CD4-positive, CD25-positive, alpha-beta regulatory T cell (primary cell): ENCODE data around the gene DIP2B. TPM values are rescaled to one million over a fixed set of nuclear protein-coding genes. Genes with fewer than 3 reads are reported as not detected.

Experiments
- ATAC-seq, 2 donors: fragments of 150-1000 bp; cut with Tn5 transposase; one replicate each; pipeline ENCODE4 v1.10.0; 2021; ENCODE audit warnings: low read depth in 2 of 2, moderate number of reproducible peaks in 2 of 2, moderate library complexity in 1 of 2
- DNase-seq, 3 donors: peaks; one replicate each; pipeline versions ENCODE4 v3.0.0 to v3.0.0-alpha.2; 2012 to 2022; ENCODE audit warnings: mixed read lengths in 1 of 3
- H3K27ac ChIP-seq: one replicate; pipeline ENCODE4 v1.7.0; 2013; ENCODE audit warnings: mild to moderate bottlenecking, low read length; ENCODE audit not compliant: insufficient read depth, poor library complexity, severe bottlenecking
- H3K27me3 ChIP-seq: one replicate; pipeline ENCODE4 v1.7.0; 2013; ENCODE audit warnings: low read length; ENCODE audit not compliant: control insufficient read depth, insufficient read depth
- H3K36me3 ChIP-seq: one replicate; pipeline ENCODE4 v1.7.0; 2013; ENCODE audit warnings: mild to moderate bottlenecking, low read length, moderate library complexity; ENCODE audit not compliant: control insufficient read depth, insufficient read depth
- H3K4me1 ChIP-seq: 2 replicates; pipeline ENCODE4 v1.7.0; 2013; ENCODE audit warnings: mild to moderate bottlenecking, low read length; ENCODE audit not compliant: insufficient read depth, control insufficient read depth, poor library complexity, severe bottlenecking
- H3K4me3 ChIP-seq: one replicate; pipeline ENCODE4 v1.7.0; 2013; ENCODE audit warnings: low read depth, mild to moderate bottlenecking, low read length, moderate library complexity
- H3K9me3 ChIP-seq, 2 experiments: 1 replicate in 1 of 2; 2 replicates in 1 of 2; pipeline ENCODE4 v1.7.0; 2013; ENCODE audit warnings: low read length in 2 of 2, mild to moderate bottlenecking in 1 of 2, moderate library complexity in 1 of 2; ENCODE audit not compliant: control insufficient read depth in 2 of 2
- H3K27ac Mint-ChIP-seq, 3 donors: one replicate each; pipeline ENCODE4 v1.8.0; 2020 to 2022; ENCODE audit warnings: mild to moderate bottlenecking in 3 of 3, mixed read lengths in 3 of 3, moderate library complexity in 2 of 3
- H3K27me3 Mint-ChIP-seq: one replicate; pipeline ENCODE4 v1.8.0; 2022; ENCODE audit warnings: mild to moderate bottlenecking, mixed read lengths
- H3K36me3 Mint-ChIP-seq: one replicate; pipeline ENCODE4 v1.8.0; 2020; ENCODE audit warnings: mixed read lengths
- H3K4me1 Mint-ChIP-seq, 4 donors: one replicate each; pipeline ENCODE4 v1.8.0; 2020 to 2022; ENCODE audit warnings: mixed read lengths in 4 of 4, mild to moderate bottlenecking in 1 of 4
- H3K4me3 Mint-ChIP-seq, 4 donors: one replicate each; pipeline ENCODE4 v1.8.0; 2020 to 2022; ENCODE audit warnings: mild to moderate bottlenecking in 4 of 4, mixed read lengths in 4 of 4, moderate library complexity in 3 of 4
- H3K9me3 Mint-ChIP-seq, 7 donors: one replicate each; pipeline ENCODE4 v1.8.0; 2020 to 2022; ENCODE audit warnings: mixed read lengths in 7 of 7, mild to moderate bottlenecking in 3 of 7, moderate library complexity in 2 of 7
- polyA plus RNA-seq, 4 donors: library from polyadenylated mRNA; unstranded; fragments of 300-500 nt; fragmentation: Illumina TruSeq; gene quantifications; one replicate each; pipeline ENCODE4 v1.2.3, GENCODE V29; 2021
- total RNA-seq: library from RNA; stranded (reverse); gene quantifications from one replicate; pipeline ENCODE4 v1.2.3, GENCODE V29; 2022

DIP2B gene
- total and polyA plus RNA-seq, 5 donors from 2014 or later = 12.2 to 47.5 (median 15.2) TPM

DNA sequence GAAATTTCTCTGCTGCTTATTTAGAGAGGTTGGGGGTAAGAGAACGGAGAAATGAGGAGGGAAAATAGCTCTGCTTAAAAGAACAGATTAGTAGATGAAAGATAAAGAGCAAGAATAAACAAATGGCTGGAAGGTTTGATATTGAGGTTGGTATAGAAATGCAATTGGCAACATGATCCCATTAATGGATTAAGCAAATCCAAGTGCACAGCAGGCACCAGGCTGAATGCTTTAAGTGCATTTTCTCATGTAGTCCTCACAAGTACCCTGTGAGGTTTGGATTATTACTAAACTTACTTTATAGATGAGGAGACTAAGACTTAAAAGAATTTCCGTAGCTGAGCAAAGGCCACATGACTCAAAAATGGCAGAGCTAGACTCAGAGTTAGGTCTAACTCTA lies 182.2 kb downstream of the DIP2B start:
- no peak overlapping the region for H3K27ac ChIP-seq
- Mint-ChIP-seq H3K27me3 (no peaks in the 10 kb centered on the region), H3K4me1 (peaks cover 0 to 2% (median 0%) of the 10 kb centered on the region in 4 donors), H3K4me3 (no peak overlapping the region), H3K36me3 (peaks cover 36% of the 10 kb centered on the region), H3K9me3 (no peaks in the 10 kb centered on the region), H3K27ac (peak overlapping the region in 2 of 3 donors; percentile 29 to 95)
- ATAC-seq = no peak
- no peaks in the 10 kb centered on the region for H3K9me3 ChIP-seq
- no peak overlapping the region for H3K4me3 ChIP-seq
- H3K4me1 ChIP-seq = no peaks in the 10 kb centered on the region
- DNase-seq = no peak
- no peaks in the 10 kb centered on the region for H3K27me3 ChIP-seq
- peaks cover 81% of the 10 kb centered on the region for H3K36me3 ChIP-seq

DNA sequence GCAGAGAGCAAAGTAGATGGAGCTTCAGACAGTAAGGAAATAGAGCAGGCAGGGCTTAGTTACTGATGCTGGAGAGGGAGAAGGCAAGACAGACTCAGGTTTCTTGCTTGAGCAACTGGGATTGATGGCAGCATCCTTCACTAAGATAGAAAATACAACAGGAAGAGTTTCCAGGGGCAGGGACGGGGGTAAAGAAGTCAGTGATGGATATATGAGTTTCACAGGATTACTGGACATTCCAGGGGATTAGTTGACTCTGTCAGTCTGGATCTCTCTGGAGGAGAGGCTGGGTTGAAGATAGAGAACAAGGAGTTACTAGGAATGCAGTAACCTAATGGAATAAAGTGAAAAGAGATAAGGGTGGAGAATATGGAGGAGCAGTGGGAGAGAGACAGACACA lies 184.7 kb downstream of the DIP2B start:
- H3K27me3 Mint-ChIP-seq = no peaks in the 10 kb centered on the region
- peaks cover 0 to 2% (median 0%) of the 10 kb centered on the region in 4 donors for H3K4me1 Mint-ChIP-seq
- H3K4me3 Mint-ChIP-seq = no peak overlapping the region
- H3K27ac Mint-ChIP-seq = peak overlapping the region in 2 of 3 donors; percentile 40 to 76
- no peak overlapping the region for H3K27ac ChIP-seq
- peaks cover 83% of the 10 kb centered on the region for H3K36me3 ChIP-seq
- H3K9me3 ChIP-seq = no peaks in the 10 kb centered on the region
- ATAC-seq (no peak), DNase-seq (no peak)
- peaks cover 38% of the 10 kb centered on the region for H3K36me3 Mint-ChIP-seq
- H3K27me3 ChIP-seq = no peaks in the 10 kb centered on the region
- H3K4me3 ChIP-seq = no peak overlapping the region
- no peaks in the 10 kb centered on the region for H3K9me3 Mint-ChIP-seq
- H3K4me1 ChIP-seq = no peaks in the 10 kb centered on the region

DNA sequence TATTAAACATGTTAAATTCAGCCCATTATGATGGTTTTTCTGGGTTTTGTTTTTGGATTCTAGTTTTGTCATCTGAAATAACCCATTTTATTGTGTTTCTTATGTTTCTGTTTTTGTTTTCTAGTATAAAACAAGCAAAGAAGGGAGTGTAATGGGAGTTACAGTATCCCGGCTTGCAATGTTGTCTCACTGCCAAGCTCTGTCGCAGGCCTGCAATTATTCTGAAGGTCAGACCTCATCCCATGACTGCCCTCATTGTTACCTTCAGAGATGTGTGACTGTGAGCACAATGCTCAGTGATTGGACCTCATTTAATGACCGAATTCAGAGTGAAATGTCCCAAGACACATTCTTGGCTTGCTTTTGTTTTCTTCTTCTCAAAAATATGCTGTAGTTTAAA lies 186.1 kb downstream of the DIP2B start:
- H3K27me3 Mint-ChIP-seq = no peaks in the 10 kb centered on the region
- no peaks in the 10 kb centered on the region for H3K9me3 Mint-ChIP-seq
- H3K27me3 ChIP-seq = no peaks in the 10 kb centered on the region
- H3K4me3 Mint-ChIP-seq = no peak overlapping the region
- H3K27ac Mint-ChIP-seq = peak overlapping the region in 1 of 3 donors; percentile 26
- no peaks in the 10 kb centered on the region for H3K9me3 ChIP-seq
- peaks cover 0 to 2% (median 0%) of the 10 kb centered on the region in 4 donors for H3K4me1 Mint-ChIP-seq
- ATAC-seq (no peak), DNase-seq (no peak)
- no peak overlapping the region for H3K4me3 ChIP-seq
- H3K36me3 ChIP-seq = peaks cover 82% of the 10 kb centered on the region
- no peaks in the 10 kb centered on the region for H3K4me1 ChIP-seq
- H3K36me3 Mint-ChIP-seq = peaks cover 45% of the 10 kb centered on the region
- no peak overlapping the region for H3K27ac ChIP-seq

- H3K27ac ChIP-seq = no peak overlapping the region
- H3K4me3 Mint-ChIP-seq = no peak overlapping the region
- no peaks in the 10 kb centered on the region for H3K4me1 ChIP-seq
- no peak overlapping the region for H3K4me3 ChIP-seq
- H3K27ac Mint-ChIP-seq = peak overlapping the region in 1 of 3 donors; percentile 2
- no peak for ATAC-seq
- H3K9me3 Mint-ChIP-seq = no peaks in the 10 kb centered on the region
- H3K36me3 ChIP-seq = peaks cover 86% of the 10 kb centered on the region
- H3K9me3 ChIP-seq = no peaks in the 10 kb centered on the region
- no peaks in the 10 kb centered on the region for H3K27me3 Mint-ChIP-seq
- no peaks in the 10 kb centered on the region for H3K4me1 Mint-ChIP-seq
- H3K36me3 Mint-ChIP-seq = peaks cover 53% of the 10 kb centered on the region
- no peaks in the 10 kb centered on the region for H3K27me3 ChIP-seq
- no peak for DNase-seq
Measured at GRCh38 chr12:50695961-50696360, 191.2 kb downstream of the DIP2B start.

DNA sequence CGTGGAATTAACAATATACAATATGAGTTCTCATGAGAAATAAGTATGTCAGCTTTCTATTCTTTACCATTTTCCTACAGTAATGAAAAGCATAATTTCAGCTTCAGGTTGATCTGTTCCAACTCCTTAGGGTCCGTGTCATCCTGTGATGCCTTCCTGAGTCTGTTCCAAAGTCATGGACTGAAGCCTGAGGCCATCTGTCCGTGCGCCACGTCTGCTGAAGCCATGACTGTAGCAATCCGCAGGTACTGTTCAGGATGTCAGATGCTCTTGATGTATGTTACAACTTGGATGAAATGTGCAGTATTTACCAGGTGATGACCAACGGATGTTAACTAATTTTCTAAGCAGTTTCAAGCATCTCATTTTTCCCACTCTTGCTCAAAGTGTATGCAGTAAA lies 192.1 kb downstream of the DIP2B start:
- no peaks in the 10 kb centered on the region for H3K27me3 Mint-ChIP-seq

DNA sequence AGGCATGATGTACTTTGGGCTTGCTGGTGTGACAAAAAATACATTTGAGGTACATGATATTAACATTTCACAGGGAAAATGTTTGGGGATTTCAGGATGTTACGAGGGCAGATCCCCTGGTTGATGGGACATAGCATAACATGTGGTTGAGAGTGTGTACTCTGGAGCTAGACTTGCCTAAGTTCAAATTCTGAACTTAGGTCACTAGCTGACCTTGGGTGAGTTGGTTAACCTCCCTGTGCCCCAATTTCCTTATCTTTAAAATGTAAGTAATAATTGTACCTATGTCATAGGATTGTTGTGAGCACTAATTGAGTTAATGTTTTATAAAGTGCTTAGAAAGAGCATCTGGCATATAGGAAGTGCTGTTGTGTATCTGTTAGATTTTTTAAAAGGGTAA lies 194.4 kb downstream of the DIP2B start:
- H3K4me3 ChIP-seq = no peak overlapping the region
- H3K27me3 ChIP-seq = no peaks in the 10 kb centered on the region
- no peak overlapping the region for H3K4me3 Mint-ChIP-seq
- no peak for ATAC-seq
- H3K9me3 ChIP-seq = no peaks in the 10 kb centered on the region
- H3K27ac ChIP-seq = no peak overlapping the region
- H3K27me3 Mint-ChIP-seq = no peaks in the 10 kb centered on the region
- no peak for DNase-seq
- no peak overlapping the region for H3K27ac Mint-ChIP-seq
- peaks cover 43% of the 10 kb centered on the region for H3K36me3 Mint-ChIP-seq
- no peaks in the 10 kb centered on the region for H3K4me1 ChIP-seq
- H3K9me3 Mint-ChIP-seq = no peaks in the 10 kb centered on the region
- H3K4me1 Mint-ChIP-seq = no peaks in the 10 kb centered on the region
- peaks cover 80% of the 10 kb centered on the region for H3K36me3 ChIP-seq

More for the DNA sequence above, 192.1 kb downstream of the DIP2B start:
- H3K27me3 ChIP-seq = no peaks in the 10 kb centered on the region
- no peaks in the 10 kb centered on the region for H3K4me1 ChIP-seq
- H3K9me3 Mint-ChIP-seq = no peaks in the 10 kb centered on the region
- ATAC-seq (no peak), DNase-seq (no peak)
- H3K4me3 Mint-ChIP-seq = no peak overlapping the region
- peaks cover 52% of the 10 kb centered on the region for H3K36me3 Mint-ChIP-seq
- H3K27ac Mint-ChIP-seq = no peak overlapping the region
- H3K36me3 ChIP-seq = peaks cover 86% of the 10 kb centered on the region
- no peak overlapping the region for H3K27ac ChIP-seq
- no peaks in the 10 kb centered on the region for H3K4me1 Mint-ChIP-seq
- no peak overlapping the region for H3K4me3 ChIP-seq
- H3K9me3 ChIP-seq = no peaks in the 10 kb centered on the region

GRCh38 chr12:50699940-50700339 lies 195.2 kb downstream of the DIP2B start:
- Mint-ChIP-seq H3K27me3 (no peaks in the 10 kb centered on the region), H3K9me3 (no peaks in the 10 kb centered on the region), H3K4me3 (no peak overlapping the region), H3K36me3 (peaks cover 46% of the 10 kb centered on the region), H3K4me1 (no peaks in the 10 kb centered on the region), H3K27ac (peak overlapping the region in 1 of 3 donors; percentile 55)
- Histone ChIP-seq H3K4me3 (no peak overlapping the region), H3K36me3 (peaks cover 86% of the 10 kb centered on the region), H3K4me1 (no peaks in the 10 kb centered on the region), H3K9me3 (no peaks in the 10 kb centered on the region), H3K27ac (no peak overlapping the region), H3K27me3 (no peaks in the 10 kb centered on the region)
- ATAC-seq (no peak), DNase-seq (no peak)

- H3K27me3 Mint-ChIP-seq = no peaks in the 10 kb centered on the region
- no peaks in the 10 kb centered on the region for H3K27me3 ChIP-seq
- H3K9me3 Mint-ChIP-seq = no peaks in the 10 kb centered on the region
- peak overlapping the region in 1 of 3 donors; percentile 4 for H3K27ac Mint-ChIP-seq
- peaks cover 79% of the 10 kb centered on the region for H3K36me3 ChIP-seq
- ATAC-seq = no peak
- no peaks in the 10 kb centered on the region for H3K4me1 Mint-ChIP-seq
- H3K36me3 Mint-ChIP-seq = peaks cover 39% of the 10 kb centered on the region
- H3K9me3 ChIP-seq = no peaks in the 10 kb centered on the region
- no peak for DNase-seq
- H3K4me3 ChIP-seq = no peak overlapping the region
- no peaks in the 10 kb centered on the region for H3K4me1 ChIP-seq
- H3K27ac ChIP-seq = no peak overlapping the region
- no peak overlapping the region for H3K4me3 Mint-ChIP-seq
Measured at GRCh38 chr12:50706606-50707005, 201.8 kb downstream of the DIP2B start.
